Gastroesophageal sphincter (tissue), 3 donors: ENCODE data around the gene ADAMTS7.

Experiments
- CTCF ChIP-seq, 4 experiments: fragments of 200-600 bp in 2 of 4; fragments of 450-650 bp in 2 of 4; sonication (generic) in 1 of 4; IDR thresholded peaks; one replicate each; pipeline ENCODE4 v1.5.1; 2017 to 2019; ENCODE audit warnings: antibody characterized with exemption in 4 of 4, mild to moderate bottlenecking in 2 of 4, moderate library complexity in 2 of 4
- EP300 ChIP-seq: sonication (generic); formaldehyde crosslinking; IDR thresholded peaks from one replicate; pipeline ENCODE4 v1.6.1; 2017; ENCODE audit warnings: antibody characterized with exemption, mild to moderate bottlenecking
- POLR2A ChIP-seq, 2 donors: fragments of 450-650 bp; IDR thresholded peaks; one replicate each; pipeline ENCODE4 v1.6.1; 2017; ENCODE audit warnings: antibody characterized with exemption in 2 of 2, mild to moderate bottlenecking in 2 of 2, moderate library complexity in 1 of 2
- POLR2AphosphoS5 ChIP-seq: sonication (generic); formaldehyde crosslinking; IDR thresholded peaks from one replicate; pipeline ENCODE4 v1.6.1; 2017; ENCODE audit warnings: antibody characterized with exemption

- TF ChIP-seq CTCF (IDR thresholded peaks at IDR 0.05): no peak
- TF ChIP-seq POLR2AphosphoS5: no peak
- TF ChIP-seq POLR2A (IDR thresholded peaks at IDR 0.05): no peak
- TF ChIP-seq EP300: no peak
Measured at GRCh38 chr15:78711638-78712037, 99.6 kb downstream of the ADAMTS7 start.
